Chondrocyte (in vitro differentiated cells): Measurements from ENCODE around the gene IGFBP5. TPM values are rescaled to one million over a fixed set of nuclear protein-coding genes. Genes with fewer than 3 reads are reported as not detected.

Source experiments
- DNase-seq: peaks from one replicate; pipeline ENCODE4 v3.0.0; 2021; ENCODE audit warnings: mixed read lengths, low spot score
- H3K27ac Mint-ChIP-seq: one replicate; pipeline ENCODE4 v1.8.0; 2021; ENCODE audit warnings: mild to moderate bottlenecking, moderate library complexity, mixed read lengths; ENCODE audit not compliant: unreplicated experiment
- H3K27me3 Mint-ChIP-seq: 2 replicates; pipeline ENCODE4 v1.8.0; 2021; ENCODE audit warnings: low read depth, mixed read lengths
- H3K36me3 Mint-ChIP-seq: 2 replicates; pipeline ENCODE4 v1.8.0; 2021; ENCODE audit warnings: low read depth, mixed read lengths
- H3K4me1 Mint-ChIP-seq: 2 replicates; pipeline ENCODE4 v1.8.0; 2021; ENCODE audit warnings: low read depth, mild to moderate bottlenecking, mixed read lengths
- H3K4me3 Mint-ChIP-seq: one replicate; pipeline ENCODE4 v1.8.0; 2021; ENCODE audit warnings: mild to moderate bottlenecking, moderate library complexity, mixed read lengths; ENCODE audit not compliant: unreplicated experiment
- H3K9me3 Mint-ChIP-seq: 2 replicates; pipeline ENCODE4 v1.8.0; 2021; ENCODE audit warnings: low read depth, mixed read lengths
- CTCF ChIP-seq: fragments of 200-600 bp; sonication (generic); IDR thresholded peaks from 2 replicates; pipeline ENCODE4 v1.5.0; 2021; ENCODE audit warnings: antibody characterized with exemption, mild to moderate bottlenecking, moderate library complexity
- total RNA-seq: library from RNA; stranded (reverse); gene quantifications from 3 replicates; pipeline ENCODE4 v1.2.1, GENCODE V29; 2021

IGFBP5 gene
- total RNA-seq, 1 donor from 2014 or later = 502 TPM

DNA sequence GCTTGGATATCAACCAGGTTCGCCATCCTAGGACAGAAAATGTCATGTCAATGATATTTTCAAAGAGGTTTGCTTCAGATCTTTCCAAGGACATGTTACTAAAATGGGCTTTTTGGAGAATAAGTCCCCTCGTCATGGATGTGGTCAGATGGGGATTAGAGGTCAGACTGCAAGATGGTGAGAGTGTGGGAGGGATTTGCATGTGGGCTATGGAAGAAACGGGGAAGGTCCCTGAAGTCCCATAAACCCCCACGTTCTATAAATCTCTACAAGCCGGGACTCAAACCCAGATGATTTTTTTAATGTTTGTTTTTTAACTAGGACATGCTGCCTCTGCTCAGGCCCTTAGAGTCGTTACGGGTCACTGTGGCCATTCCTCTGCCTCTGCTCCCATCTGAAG is 37.7 kb upstream of the IGFBP5 start:
- no peaks in the 10 kb centered on the region for H3K9me3 Mint-ChIP-seq
- TF ChIP-seq CTCF = no peak
- H3K27me3 Mint-ChIP-seq = peaks cover 14% of the 10 kb centered on the region
- peaks cover 3% of the 10 kb centered on the region for H3K4me1 Mint-ChIP-seq
- H3K36me3 Mint-ChIP-seq = no peaks in the 10 kb centered on the region
- H3K4me3 Mint-ChIP-seq = no peak overlapping the region
- DNase-seq = no peak
- no peak overlapping the region for H3K27ac Mint-ChIP-seq

GRCh38 chr2:216732334-216732733 is 37.0 kb upstream of the IGFBP5 start:
- H3K36me3 Mint-ChIP-seq = no peaks in the 10 kb centered on the region

DNA sequence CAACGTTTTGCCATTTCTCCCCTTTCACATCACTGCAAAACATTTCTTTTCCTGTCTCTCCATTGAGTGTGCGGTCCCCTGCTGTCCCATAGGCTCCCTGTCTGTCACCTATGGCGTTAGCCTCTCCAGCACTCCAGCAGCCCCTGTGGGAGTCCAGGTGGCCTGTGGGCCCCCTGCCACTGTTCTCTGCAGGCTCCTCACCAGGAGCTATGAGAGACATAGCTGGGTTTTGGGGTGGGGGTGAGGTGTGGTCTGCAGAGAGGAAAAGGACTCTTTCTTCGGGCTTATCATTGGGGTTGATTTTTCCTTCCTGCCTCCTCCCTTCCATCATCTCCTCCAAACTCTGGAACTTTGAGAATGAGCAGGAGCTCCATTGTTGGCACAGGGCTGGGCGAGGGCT is 36.1 kb upstream of the IGFBP5 start:
- TF ChIP-seq CTCF = no peak
- Mint-ChIP-seq H3K4me3 (no peak overlapping the region), H3K27ac (no peak overlapping the region), H3K4me1 (peaks cover 3% of the 10 kb centered on the region), H3K9me3 (no peaks in the 10 kb centered on the region), H3K27me3 (peaks cover 10% of the 10 kb centered on the region), H3K36me3 (no peaks in the 10 kb centered on the region)
- no peak for DNase-seq

More at GRCh38 chr2:216732334-216732733, 37.0 kb upstream of the IGFBP5 start:
- H3K27ac Mint-ChIP-seq = no peak overlapping the region
- DNase-seq = no peak
- no peak for TF ChIP-seq CTCF
- H3K27me3 Mint-ChIP-seq = peaks cover 14% of the 10 kb centered on the region
- H3K9me3 Mint-ChIP-seq = no peaks in the 10 kb centered on the region
- peaks cover 3% of the 10 kb centered on the region for H3K4me1 Mint-ChIP-seq
- no peak overlapping the region for H3K4me3 Mint-ChIP-seq

DNA sequence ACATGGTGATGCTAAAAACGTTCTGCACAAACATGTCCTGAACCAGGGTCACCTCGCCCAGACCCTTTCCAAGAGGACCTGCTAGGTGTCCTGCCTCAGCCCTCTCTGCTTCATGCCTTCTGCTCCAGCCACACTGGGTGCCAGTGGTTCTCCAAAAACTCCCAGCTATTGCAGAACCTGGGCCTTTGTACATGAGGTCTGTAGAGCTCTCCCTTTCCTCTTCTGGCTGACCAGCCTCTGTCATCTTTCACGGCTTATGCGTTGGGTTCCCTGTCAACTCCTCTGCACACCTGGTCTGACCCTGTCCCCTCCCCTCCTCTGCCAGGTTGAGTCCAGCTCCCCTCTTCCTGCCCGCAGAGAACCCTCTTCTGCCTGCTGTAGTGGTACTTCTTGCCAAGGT is 35.5 kb upstream of the IGFBP5 start:
- H3K4me1 Mint-ChIP-seq = peaks cover 8% of the 10 kb centered on the region
- no peak overlapping the region for H3K4me3 Mint-ChIP-seq
- peaks cover 10% of the 10 kb centered on the region for H3K27me3 Mint-ChIP-seq
- TF ChIP-seq CTCF = no peak
- no peaks in the 10 kb centered on the region for H3K9me3 Mint-ChIP-seq
- no peak overlapping the region for H3K27ac Mint-ChIP-seq
- H3K36me3 Mint-ChIP-seq = no peaks in the 10 kb centered on the region
- DNase-seq = no peak

DNA sequence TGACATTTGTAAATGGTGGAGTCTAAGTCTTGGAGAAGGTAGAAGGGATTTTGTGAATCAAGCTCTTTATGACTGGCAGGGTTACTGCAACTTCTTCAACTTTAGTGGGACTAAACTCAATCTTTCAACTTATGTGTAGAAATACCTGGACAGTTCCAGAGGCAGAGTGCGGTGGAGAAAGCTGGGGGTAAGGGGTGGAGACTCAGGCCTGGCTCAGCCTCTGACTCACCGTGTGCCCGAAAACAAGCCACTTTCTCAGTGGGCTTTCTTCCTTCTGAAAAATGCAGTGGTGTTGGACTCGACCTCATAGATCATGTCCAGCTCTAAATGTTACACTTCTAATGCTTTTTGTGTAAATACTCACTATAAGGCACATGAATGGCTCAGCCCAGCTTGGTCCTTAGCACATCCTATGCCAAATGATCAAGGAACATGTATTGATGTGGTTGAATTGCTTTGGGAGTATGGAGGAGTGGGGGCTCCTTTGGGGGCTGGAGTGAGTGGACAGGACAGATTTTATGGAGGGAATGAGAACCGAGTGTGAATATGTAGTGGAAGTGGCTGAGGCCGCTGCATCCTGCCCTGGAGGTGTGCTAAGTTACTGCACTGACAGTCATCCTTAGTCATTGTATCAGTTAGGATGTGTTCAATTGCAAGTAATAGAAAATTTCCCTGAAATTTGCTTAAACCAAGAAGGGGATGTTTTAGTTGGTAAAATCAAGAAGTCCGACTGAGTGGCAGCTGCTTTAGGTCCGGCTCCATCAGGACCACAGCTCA is 32.2 kb upstream of the IGFBP5 start:
- no peak overlapping the region for H3K4me3 Mint-ChIP-seq
- no peaks in the 10 kb centered on the region for H3K36me3 Mint-ChIP-seq
- H3K9me3 Mint-ChIP-seq = no peaks in the 10 kb centered on the region
- H3K4me1 Mint-ChIP-seq = peaks cover 7% of the 10 kb centered on the region
- peaks cover 9% of the 10 kb centered on the region for H3K27me3 Mint-ChIP-seq
- no peak for DNase-seq
- TF ChIP-seq CTCF = no peak
- no peak overlapping the region for H3K27ac Mint-ChIP-seq
